HEK293 (cell line): ENCODE results near the gene TSPOAP1.

Experiments used
- CTCF ChIP-seq: fragments of 450-650 bp; formaldehyde crosslinking; IDR thresholded peaks from 2 replicates; pipeline ENCODE4 v1.5.1; 2016; ENCODE audit warnings: missing biosample characterization, missing genetic modification characterization
- HOXD13 ChIP-seq: sonication (generic); formaldehyde crosslinking; IDR thresholded peaks from 2 replicates; pipeline ENCODE4 v1.8.0; 2022; ENCODE audit warnings: missing genetic modification reagents, borderline replicate concordance
- MZF1 ChIP-seq: fragments of 450-650 bp; formaldehyde crosslinking; IDR thresholded peaks from 2 replicates; pipeline ENCODE4 v1.5.1; 2017; ENCODE audit warnings: missing biosample characterization, missing genetic modification characterization, borderline replicate concordance
- SETDB1 ChIP-seq: IDR thresholded peaks from one replicate; pipeline ENCODE4 v1.6.1; 2017; ENCODE audit warnings: mild to moderate bottlenecking, low read length, moderate library complexity, mixed read lengths; ENCODE audit not compliant: insufficient read length
- ZBTB10 ChIP-seq: fragments of 450-650 bp; formaldehyde crosslinking; IDR thresholded peaks from 2 replicates; pipeline ENCODE4 v1.5.1; 2016; ENCODE audit warnings: missing biosample characterization, missing genetic modification characterization
- ZNF140 ChIP-seq: fragments of 450-650 bp; formaldehyde crosslinking; IDR thresholded peaks from 2 replicates; pipeline ENCODE4 v1.5.1; 2016; ENCODE audit warnings: missing biosample characterization, missing genetic modification characterization
- ZNF221 ChIP-seq: fragments of 450-650 bp; formaldehyde crosslinking; IDR thresholded peaks from 2 replicates; pipeline ENCODE4 v1.5.1; 2017; ENCODE audit warnings: missing biosample characterization, missing genetic modification characterization, borderline replicate concordance
- ZNF280C ChIP-seq: fragments of 450-650 bp; formaldehyde crosslinking; IDR thresholded peaks from 2 replicates; pipeline ENCODE4 v1.5.1; 2016; ENCODE audit warnings: missing biosample characterization, missing genetic modification characterization
- ZNF521 ChIP-seq: fragments of 450-650 bp; formaldehyde crosslinking; IDR thresholded peaks from 2 replicates; pipeline ENCODE4 v1.5.1; 2017; ENCODE audit warnings: missing biosample characterization, mild to moderate bottlenecking, missing genetic modification characterization
- ZNF558 ChIP-seq: fragments of 450-650 bp; formaldehyde crosslinking; IDR thresholded peaks from 2 replicates; pipeline ENCODE4 v1.5.1; 2016; ENCODE audit warnings: missing biosample characterization, missing genetic modification characterization
- ZNF768 ChIP-seq: fragments of 450-650 bp; formaldehyde crosslinking; IDR thresholded peaks from 2 replicates; pipeline ENCODE4 v1.5.1; 2018; ENCODE audit warnings: missing biosample characterization, mild to moderate bottlenecking, missing genetic modification characterization

- TF ChIP-seq MZF1 (tag by site-specific recombination) (no peak), SETDB1 (no peak), ZNF768 (tag by site-specific recombination) (no peak), ZNF521 (no peak), ZNF221 (tag by site-specific recombination) (no peak), HOXD13 (CRISPR knock-in tag) (no peak), CTCF (tag by site-specific recombination) (0 out of 2 replicates have a peak, but pooled peaks have one; percentile 38), ZBTB10 (no peak), ZNF140 (tag by site-specific recombination) (no peak), ZNF558 (no peak), ZNF280C (tag by site-specific recombination) (no peak)
These were observed 627 bp upstream of the TSPOAP1 start for GRCh38 chr17:58329035-58329809.
